Measurements from ENCODE around the gene KLHDC3. TPM values are rescaled to one million over a fixed set of nuclear protein-coding genes. Genes with fewer than 3 reads are reported as not detected.

Gene KLHDC3
- total RNA-seq, 6 experiments from 2014 or later, result 26.4 to 46.2 (median 41.7) TPM

DNA sequence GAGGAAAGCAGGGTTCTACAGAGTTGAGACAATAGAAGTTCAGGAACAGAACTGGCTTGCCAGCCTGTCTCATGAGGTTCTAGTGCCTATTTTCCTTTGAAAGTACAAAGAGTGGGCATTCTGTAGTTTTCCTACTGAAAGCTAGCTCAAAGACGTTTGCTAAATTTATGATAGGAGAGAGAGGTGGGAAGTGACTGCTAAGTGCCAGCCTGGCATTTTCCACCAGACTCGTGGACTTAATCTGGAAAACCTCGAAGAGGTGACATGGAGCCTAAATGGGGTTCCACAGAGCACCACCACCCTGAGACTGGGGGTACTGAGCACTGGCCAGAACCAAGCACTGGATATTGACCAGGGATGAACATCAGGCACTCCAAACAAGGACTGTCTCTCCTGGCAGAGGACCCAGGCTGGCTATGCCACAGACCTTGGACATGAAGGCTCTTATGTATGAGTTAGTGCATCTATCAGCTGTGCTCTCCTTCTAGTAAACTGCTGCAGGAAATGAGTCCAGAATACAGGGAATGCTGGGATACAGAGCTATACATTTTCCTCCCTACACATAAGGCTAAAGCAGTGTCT is 42.2 kb upstream of the KLHDC3 start:
- peaks cover 0 to 18% (median 0%) of the 10 kb centered on the region in 4 donors for H3K4me1 ChIP-seq
- no peaks in the 10 kb centered on the region for H3K27me3 ChIP-seq
- intact Hi-C loops (cut with DNase I), result no loop called here
- 80% methylated on average over 2 of the region's 3 CpGs for WGBS (ENCODE audit: insufficient coverage, low coverage, low lambda C conversion rate, missing lambda C conversion rate)
- peaks cover 0 to 4% (median 2%) of the 10 kb centered on the region in 4 donors for H3K36me3 ChIP-seq
- TF ChIP-seq, protein P1, sequence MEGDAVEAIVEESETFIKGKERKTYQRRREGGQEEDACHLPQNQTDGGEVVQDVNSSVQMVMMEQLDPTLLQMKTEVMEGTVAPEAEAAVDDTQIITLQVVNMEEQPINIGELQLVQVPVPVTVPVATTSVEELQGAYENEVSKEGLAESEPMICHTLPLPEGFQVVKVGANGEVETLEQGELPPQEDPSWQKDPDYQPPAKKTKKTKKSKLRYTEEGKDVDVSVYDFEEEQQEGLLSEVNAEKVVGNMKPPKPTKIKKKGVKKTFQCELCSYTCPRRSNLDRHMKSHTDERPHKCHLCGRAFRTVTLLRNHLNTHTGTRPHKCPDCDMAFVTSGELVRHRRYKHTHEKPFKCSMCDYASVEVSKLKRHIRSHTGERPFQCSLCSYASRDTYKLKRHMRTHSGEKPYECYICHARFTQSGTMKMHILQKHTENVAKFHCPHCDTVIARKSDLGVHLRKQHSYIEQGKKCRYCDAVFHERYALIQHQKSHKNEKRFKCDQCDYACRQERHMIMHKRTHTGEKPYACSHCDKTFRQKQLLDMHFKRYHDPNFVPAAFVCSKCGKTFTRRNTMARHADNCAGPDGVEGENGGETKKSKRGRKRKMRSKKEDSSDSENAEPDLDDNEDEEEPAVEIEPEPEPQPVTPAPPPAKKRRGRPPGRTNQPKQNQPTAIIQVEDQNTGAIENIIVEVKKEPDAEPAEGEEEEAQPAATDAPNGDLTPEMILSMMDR (IDR thresholded peaks at IDR 0.05), result no peak
- TF ChIP-seq POLR2A (IDR thresholded peaks at IDR 0.05), result no peak
- ATAC-seq (no peak), DNase-seq (no peak)
- no peak overlapping the region for H3K27ac ChIP-seq
- H3K9me3 ChIP-seq, result no peaks in the 10 kb centered on the region
- H3K4me3 ChIP-seq, result no peak overlapping the region

DNA sequence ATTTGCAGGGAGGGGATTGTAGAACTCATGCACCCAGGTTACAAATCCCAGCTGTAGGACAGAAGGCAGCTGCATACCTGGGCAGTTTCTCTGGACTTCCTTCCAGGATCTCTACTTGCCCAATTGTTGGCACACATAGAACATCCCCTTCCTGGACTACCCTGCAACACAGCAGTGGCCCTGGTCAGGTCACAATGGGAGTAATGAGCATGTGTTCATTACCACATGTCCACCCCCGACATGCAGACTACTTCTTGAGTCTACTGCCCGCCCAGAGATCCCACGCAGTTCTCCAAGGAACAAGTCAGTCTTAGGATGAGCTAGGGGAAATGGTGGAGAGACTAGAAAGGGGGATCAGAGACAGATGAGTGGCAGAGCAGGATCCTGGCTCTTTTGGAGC is 40.1 kb upstream of the KLHDC3 start:
- intact Hi-C loops (cut with DNase I), result no loop called here
- no peaks in the 10 kb centered on the region for H3K27me3 ChIP-seq
- 71% methylated on average over 3 of the region's 3 CpGs for WGBS (ENCODE audit: insufficient coverage, low coverage, low lambda C conversion rate, missing lambda C conversion rate)
- no peaks in the 10 kb centered on the region for H3K9me3 ChIP-seq
- no peak overlapping the region for H3K27ac ChIP-seq
- no peak for TF ChIP-seq POLR2A (IDR thresholded peaks at IDR 0.05)
- TF ChIP-seq, protein P1 (IDR thresholded peaks at IDR 0.05), result no peak
- H3K4me3 ChIP-seq, result no peak overlapping the region
- peaks cover 0 to 3% (median 0%) of the 10 kb centered on the region in 4 donors for H3K36me3 ChIP-seq
- H3K4me1 ChIP-seq, result peaks cover 0 to 30% (median 2%) of the 10 kb centered on the region in 4 donors
- no peak for ATAC-seq
- no peak for DNase-seq

DNA sequence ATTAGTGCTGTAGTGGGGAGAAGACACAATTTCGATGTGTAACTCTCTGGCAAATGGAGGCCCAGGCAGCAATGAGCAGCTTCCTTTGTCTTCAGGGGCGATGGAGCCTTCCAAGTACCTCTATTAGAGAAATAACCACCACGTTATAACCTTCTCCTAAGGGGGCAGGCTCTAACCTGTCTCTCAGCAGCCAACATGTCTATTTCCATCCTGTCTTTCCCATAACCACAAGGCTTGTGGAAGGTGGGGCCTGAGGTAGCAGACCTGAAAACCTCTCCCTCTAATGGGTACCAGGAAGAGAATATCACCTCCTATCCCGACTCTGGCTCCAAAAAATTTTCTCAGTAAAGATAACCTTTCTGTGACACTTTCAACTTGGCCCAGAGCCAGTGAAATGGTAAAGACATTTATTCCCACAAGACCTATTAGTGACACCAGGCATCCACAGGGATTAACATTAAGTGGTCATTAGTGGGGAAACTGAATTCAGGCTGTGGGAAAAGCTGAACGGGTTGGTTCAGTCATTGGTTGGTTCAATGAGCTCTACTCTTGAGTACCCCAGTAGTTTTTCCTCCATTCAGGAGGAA is 39.0 kb upstream of the KLHDC3 start:
- DNase-seq (no peak), ATAC-seq (no peak)
- TF ChIP-seq POLR2A (IDR thresholded peaks at IDR 0.05), result no peak
- TF ChIP-seq, protein P1 (IDR thresholded peaks at IDR 0.05), result no peak
- Histone ChIP-seq H3K36me3 (no peaks in the 10 kb centered on the region), H3K4me3 (no peak overlapping the region), H3K4me1 (peaks cover 0 to 29% (median 2%) of the 10 kb centered on the region in 4 donors), H3K9me3 (no peaks in the 10 kb centered on the region), H3K27ac (no peak overlapping the region), H3K27me3 (no peaks in the 10 kb centered on the region)
- WGBS (ENCODE audit: insufficient coverage, low coverage, low lambda C conversion rate, missing lambda C conversion rate), result 75% methylated on average over 5 of the region's 5 CpGs
- intact Hi-C loops (cut with DNase I), result no loop called here

DNA sequence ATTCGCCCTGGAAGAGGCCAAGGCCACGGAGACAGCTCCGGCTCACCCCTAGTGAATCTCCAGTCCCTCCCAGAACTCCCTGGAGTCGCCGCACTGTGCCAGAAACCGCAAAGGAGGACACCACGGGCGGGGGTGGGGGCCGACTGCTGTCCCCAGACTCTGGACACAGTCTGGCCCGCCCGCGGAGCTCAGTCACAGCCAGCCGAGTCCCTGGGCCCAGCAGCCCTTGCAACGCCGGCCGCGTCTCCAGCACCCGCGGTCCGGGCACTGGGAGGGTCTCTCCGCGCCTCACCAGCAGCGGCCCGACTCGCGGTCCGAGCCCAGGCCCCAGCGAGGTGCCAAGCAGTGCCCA is 35.6 kb upstream of the KLHDC3 start:
- peak overlapping the region; percentile 85 to 99 (median 95) for H3K4me3 ChIP-seq
- WGBS (ENCODE audit: insufficient coverage, low coverage, low lambda C conversion rate, missing lambda C conversion rate), result 0% methylated on average over 5 of the region's 28 CpGs
- peaks cover 0 to 20% (median 2%) of the 10 kb centered on the region in 4 donors for H3K4me1 ChIP-seq
- TF ChIP-seq, protein P1 (IDR thresholded peaks at IDR 0.05), result no peak
- no peak for TF ChIP-seq POLR2A (IDR thresholded peaks at IDR 0.05)
- no peaks in the 10 kb centered on the region for H3K36me3 ChIP-seq
- no peaks in the 10 kb centered on the region for H3K27me3 ChIP-seq
- ATAC-seq (peak; percentile 39 to 52 (median 41)), DNase-seq (peak in 2 of 3 donors; percentile 43 to 62)
- H3K27ac ChIP-seq, result peak overlapping the region; percentile 77 to 87 (median 82)
- intact Hi-C loops (cut with DNase I), result no loop called here
- no peaks in the 10 kb centered on the region for H3K9me3 ChIP-seq

Data from right lobe of liver (tissue), 6 donors.